PC-3 (cell line): ENCODE measurements around the gene HPSE2.

Experiments
- CTCF ChIP-seq: fragments of 300-600 bp; sonication (generic); conservative IDR thresholded peaks from 2 replicates; pipeline ENCODE4 v1.5.1; 2017; ENCODE audit warnings: antibody characterized with exemption, low read depth, mild to moderate bottlenecking, low read length
- EZH2phosphoT487 ChIP-seq: fragments of 300-600 bp; sonication (generic); IDR thresholded peaks from 2 replicates; pipeline ENCODE4 v1.6.1; 2018; ENCODE audit warnings: mild to moderate bottlenecking, antibody characterized with exemption, low read length, borderline replicate concordance

DNA sequence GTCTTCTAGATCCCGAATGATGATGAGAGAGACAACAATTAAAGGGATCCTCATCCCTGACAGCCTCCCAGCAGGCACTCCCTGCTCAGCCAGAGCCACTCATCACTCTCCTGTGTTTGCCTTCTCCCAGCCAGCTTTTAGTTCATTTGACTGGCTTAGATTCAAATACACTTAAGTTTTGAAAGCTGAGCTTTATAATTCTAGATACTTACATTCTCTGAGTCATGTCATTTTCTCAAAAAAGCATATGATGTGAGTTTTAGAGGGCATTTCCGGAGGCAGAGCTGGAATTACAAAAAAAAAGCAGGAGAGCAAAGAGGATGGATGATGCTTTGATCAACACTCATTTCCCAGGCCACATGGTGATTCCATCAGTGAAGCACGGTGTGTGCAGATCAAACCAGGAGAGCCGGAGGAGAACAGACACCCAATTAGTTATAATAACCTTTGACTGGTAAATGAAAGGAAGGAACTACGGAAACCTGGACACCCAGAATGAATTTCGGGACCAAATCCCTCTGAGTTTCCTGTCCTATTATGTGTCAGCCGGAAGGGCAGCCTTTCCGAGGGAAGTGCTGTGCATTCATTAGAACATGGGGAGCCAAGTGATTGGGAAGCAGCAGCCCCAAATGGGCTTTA lies 707.4 kb downstream of the HPSE2 start:
- TF ChIP-seq CTCF (no peak), EZH2phosphoT487 (no peak)
